Upper lobe of left lung (tissue), 6 donors: Measurements from ENCODE around the gene RPLP2. TPM values are rescaled to one million over a fixed set of nuclear protein-coding genes. Genes with fewer than 3 reads are reported as not detected.

ENCODE experiments used
- ATAC-seq, 2 donors: fragments of 200-7000 bp; cut with Tn5 transposase; one replicate each; pipeline ENCODE4 v1.9.1; 2022; ENCODE audit warnings: mild to moderate bottlenecking in 2 of 2, moderate library complexity in 2 of 2; ENCODE audit not compliant: low FRiP score in 2 of 2
- DNase-seq, 2 donors: peaks; one replicate each; pipeline ENCODE4 v3.0.0-alpha.2; 2019 to 2020
- H3K27ac ChIP-seq, 4 donors: fragments of 200-600 bp; sonication (generic); one replicate each; pipeline ENCODE4 v1.5.1; 2016 to 2019
- H3K27me3 ChIP-seq, 4 donors: fragments of 200-600 bp; sonication (generic); one replicate each; pipeline ENCODE4 v1.5.1; 2017 to 2019
- H3K36me3 ChIP-seq, 4 donors: fragments of 200-600 bp; sonication (generic); one replicate each; pipeline ENCODE4 v1.5.1; 2016 to 2019
- H3K4me1 ChIP-seq, 4 donors: fragments of 200-600 bp; sonication (generic); one replicate each; pipeline ENCODE4 v1.5.1; 2018 to 2019
- H3K4me3 ChIP-seq, 4 donors: fragments of 200-600 bp; sonication (generic); one replicate each; pipeline ENCODE4 v1.5.1; 2017 to 2019; ENCODE audit warnings: mild to moderate bottlenecking in 2 of 4, moderate library complexity in 1 of 4
- H3K9me3 ChIP-seq, 4 donors: fragments of 200-600 bp; sonication (generic); one replicate each; pipeline ENCODE4 v1.5.1; 2018 to 2019
- CTCF ChIP-seq, 6 experiments: fragments of 450-650 bp in 4 of 6; fragments of 200-600 bp in 2 of 6; sonication (generic) in 2 of 6; IDR thresholded peaks; one replicate each; pipeline ENCODE4 v1.5.1; 2016 to 2019; ENCODE audit warnings: antibody characterized with exemption in 6 of 6
- EP300 ChIP-seq, 4 donors: sonication (generic); formaldehyde crosslinking; IDR thresholded peaks; one replicate each; pipeline ENCODE4 v1.5.1; 2017; ENCODE audit warnings: antibody characterized with exemption in 4 of 4, control low read depth in 2 of 4
- POLR2A ChIP-seq, 4 donors: fragments of 450-650 bp; IDR thresholded peaks; one replicate each; pipeline ENCODE4 v1.5.1; 2016 to 2017; ENCODE audit warnings: antibody characterized with exemption in 4 of 4, mild to moderate bottlenecking in 2 of 4
- POLR2AphosphoS5 ChIP-seq, 2 donors: sonication (generic); formaldehyde crosslinking; IDR thresholded peaks; one replicate each; pipeline ENCODE4 v1.5.1; 2017; ENCODE audit warnings: antibody characterized with exemption in 2 of 2
- WGBS, 2 donors: methylation state at CpG; one replicate each; pipeline ENCODE4 v1.1.5; 2017 to 2018; 5-methylcytosine and 5-hydroxymethylcytosine counted together
- total RNA-seq, 6 donors: library from RNA; depleted of rRNA in 4 of 6; stranded (reverse); fragments of >200 nt in 4 of 6; gene quantifications; one replicate each; pipeline versions ENCODE4 v1.1.0 to v1.2.1, GENCODE V29; 2016 to 2021
- donor health status: DM: no; HTN: no; CAD: no; lungs with moderate emphysema.
- donor health status: DM: no; HTN: yes; CAD: no; lungs with severe emphysema.

The RPLP2 gene
- total RNA-seq, 6 donors from 2014 or later, result 451 to 1,926 (median 773) TPM

DNA sequence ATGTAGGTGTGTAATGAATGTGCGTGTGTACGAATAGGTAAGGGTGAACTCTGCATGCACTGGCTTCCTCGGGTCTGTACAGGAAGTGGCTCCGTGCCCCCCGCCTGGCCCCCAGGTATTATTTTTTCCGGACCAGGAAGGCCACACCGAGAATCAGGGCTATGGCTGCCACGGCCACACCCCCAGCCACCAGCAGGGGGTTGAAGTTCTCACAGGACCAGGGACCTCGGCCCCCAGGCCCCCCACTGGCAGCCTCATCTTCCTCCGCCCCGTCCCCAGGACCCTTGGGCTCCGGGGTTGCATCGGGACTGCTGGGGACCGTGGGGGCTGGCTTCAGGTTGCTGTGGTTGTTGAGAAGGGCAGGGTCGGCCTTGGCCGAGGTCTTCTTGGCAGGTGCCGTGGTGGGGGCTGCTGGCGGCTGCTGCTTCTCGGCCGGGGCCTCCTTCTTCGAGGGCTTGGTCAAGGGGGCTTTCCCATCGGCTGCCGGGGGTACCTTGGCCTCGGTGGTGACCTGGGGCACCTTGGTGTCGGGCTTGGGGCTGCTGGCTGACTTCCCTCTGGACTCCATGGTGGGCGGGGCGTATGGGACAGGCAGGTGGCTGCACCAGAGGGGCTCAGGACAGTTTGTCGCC lies 21.6 kb upstream of the RPLP2 start:
- H3K27ac ChIP-seq, result no peak overlapping the region
- no peak for TF ChIP-seq POLR2A (IDR thresholded peaks at IDR 0.05)
- TF ChIP-seq EP300 (IDR thresholded peaks at IDR 0.05), result no peak
- no peak for TF ChIP-seq CTCF (IDR thresholded peaks at IDR 0.05)
- TF ChIP-seq POLR2AphosphoS5 (IDR thresholded peaks at IDR 0.05), result no peak

GRCh38 chr11:788953-789940 lies 20.5 kb upstream of the RPLP2 start:
- no peak for TF ChIP-seq EP300 (IDR thresholded peaks at IDR 0.05)
- TF ChIP-seq POLR2AphosphoS5 (IDR thresholded peaks at IDR 0.05), result no peak
- no peak for TF ChIP-seq CTCF (IDR thresholded peaks at IDR 0.05)
- no peak for TF ChIP-seq POLR2A (IDR thresholded peaks at IDR 0.05)
- no peak overlapping the region for H3K27ac ChIP-seq
- peaks cover 3 to 28% (median 18%) of the 10 kb centered on the region in 4 donors for H3K36me3 ChIP-seq
- peaks cover 0 to 9% (median 1%) of the 10 kb centered on the region in 4 donors for H3K4me1 ChIP-seq
- WGBS, 2 donors, result 44% methylated on average over 24 of the region's 31 CpGs; no CpG with 5 or more reads in 1 of the 2 donors
- ATAC-seq (no peak), DNase-seq (peak in 1 of 2 donors; percentile 65)
- peaks cover 0 to 22% (median 10%) of the 10 kb centered on the region in 4 donors for H3K27me3 ChIP-seq
- no peaks in the 10 kb centered on the region for H3K9me3 ChIP-seq
- no peak overlapping the region for H3K4me3 ChIP-seq

More for the DNA sequence above, 21.6 kb upstream of the RPLP2 start:
- Histone ChIP-seq H3K4me1 (peaks cover 0 to 13% (median 9%) of the 10 kb centered on the region in 4 donors), H3K4me3 (no peak overlapping the region), H3K36me3 (peaks cover 3 to 21% (median 17%) of the 10 kb centered on the region in 4 donors), H3K9me3 (no peaks in the 10 kb centered on the region), H3K27me3 (peaks cover 0 to 22% (median 10%) of the 10 kb centered on the region in 4 donors)
- ATAC-seq (no peak), DNase-seq (peak in 1 of 2 donors; percentile 65)
- 46 to 57% methylated on average over 5 to 22 of the region's 28 CpGs for WGBS, 2 donors

GRCh38 chr11:789943-790342 lies 19.8 kb upstream of the RPLP2 start, which contains the start of gene CEND1:
CEND1 (minus strand) TSS chr11:790090; CDS start chr11:788576, 1,514 bp downstream.
- Histone ChIP-seq H3K9me3 (no peaks in the 10 kb centered on the region), H3K4me3 (no peak within 1 kb of the TSS), H3K36me3 (peaks cover 3 to 32% (median 18%) of the 10 kb centered on the region in 4 donors), H3K4me1 (peaks cover 4 to 16% (median 5%) of the 10 kb centered on the region in 4 donors), H3K27me3 (peaks cover 0 to 22% (median 10%) of the 10 kb centered on the region in 4 donors), H3K27ac (no peak within 1 kb of the TSS)
- DNase-seq (peak in 1 of 2 donors; percentile 86), ATAC-seq (peak in 1 of 2 donors; percentile 63)
- TF ChIP-seq POLR2A (IDR thresholded peaks at IDR 0.05), result no peak
- no peak for TF ChIP-seq CTCF (IDR thresholded peaks at IDR 0.05)
- no peak for TF ChIP-seq EP300 (IDR thresholded peaks at IDR 0.05)
- no peak for TF ChIP-seq POLR2AphosphoS5 (IDR thresholded peaks at IDR 0.05)
- WGBS, 2 donors, result 17 to 23% methylated on average over 1 to 9 of the region's 44 CpGs

GRCh38 chr11:790721-791564 lies 18.8 kb upstream of the RPLP2 start:
- TF ChIP-seq EP300 (IDR thresholded peaks at IDR 0.05) (no peak), CTCF (IDR thresholded peaks at IDR 0.05) (no peak), POLR2AphosphoS5 (IDR thresholded peaks at IDR 0.05) (no peak), POLR2A (IDR thresholded peaks at IDR 0.05) (no peak)
- whole genome bisulfite sequencing, 2 donors, result 73 to 78% methylated on average over 14 to 17 of the region's 18 CpGs
- no peak overlapping the region for H3K27ac ChIP-seq
- peaks cover 0 to 22% (median 10%) of the 10 kb centered on the region in 4 donors for H3K27me3 ChIP-seq
- DNase-seq, result peak in 1 of 2 donors; percentile 56
- H3K9me3 ChIP-seq, result no peaks in the 10 kb centered on the region
- peaks cover 11 to 26% (median 15%) of the 10 kb centered on the region in 4 donors for H3K4me1 ChIP-seq
- H3K4me3 ChIP-seq, result no peak overlapping the region
- peaks cover 3 to 32% (median 18%) of the 10 kb centered on the region in 4 donors for H3K36me3 ChIP-seq
- no peak for ATAC-seq
